Measurements from ENCODE around the gene STK40.
A peak's percentile ranks its signal among the peaks of the same experiment; 100 is the strongest.

STK40 gene

GRCh38 chr1:36397378-36398230 lies 11.9 kb upstream of the STK40 start, which contains the start of gene LSM10:
LSM10 (minus strand) TSS chr1:36397908; CDS start chr1:36394129, 3,779 bp downstream.
- peak; percentile 89 for DNase-seq

- DNase-seq = no peak
These were observed 11.3 kb upstream of the STK40 start for GRCh38 chr1:36397083-36397377.

GRCh38 chr1:36396359-36396758 lies 10.6 kb upstream of the STK40 start:
- DNase-seq = no peak

GRCh38 chr1:36393686-36394085 lies 8.0 kb upstream of the STK40 start:
- DNase-seq = no peak

- no peak for DNase-seq
These were observed 7.1 kb upstream of the STK40 start for GRCh38 chr1:36392836-36393235.

GRCh38 chr1:36391271-36391670 lies 5.5 kb upstream of the STK40 start:
- no peak for DNase-seq

- DNase-seq = no peak
These were observed 4.7 kb upstream of the STK40 start for GRCh38 chr1:36390411-36390810.

- no peak for DNase-seq
These were observed 4.3 kb upstream of the STK40 start for GRCh38 chr1:36389999-36390398.

- DNase-seq = no peak
These were observed 3.5 kb upstream of the STK40 start for GRCh38 chr1:36389261-36389660.

- DNase-seq = no peak
These were observed 1.6 kb upstream of the STK40 start for GRCh38 chr1:36387141-36387949.

- DNase-seq = peak; percentile 80
These were observed 779 bp upstream of the STK40 start for GRCh38 chr1:36386265-36387140.

- DNase-seq = peak; percentile 19
These were observed 948 bp downstream of the STK40 start for GRCh38 chr1:36384542-36385409.

- no peak for DNase-seq
These were observed 2.5 kb downstream of the STK40 start for GRCh38 chr1:36383240-36383639.

GRCh38 chr1:36382669-36383068 lies 3.1 kb downstream of the STK40 start:
- no peak for DNase-seq

GRCh38 chr1:36382231-36382630 lies 3.5 kb downstream of the STK40 start:
- no peak for DNase-seq

- DNase-seq = no peak
These were observed 4.3 kb downstream of the STK40 start for GRCh38 chr1:36381405-36381804.

GRCh38 chr1:36380782-36381181 lies 4.9 kb downstream of the STK40 start:
- no peak for DNase-seq

GRCh38 chr1:36380143-36380619 lies 5.5 kb downstream of the STK40 start:
- no peak for DNase-seq

GRCh38 chr1:36377791-36378492 lies 7.8 kb downstream of the STK40 start:
- DNase-seq = no peak

- DNase-seq = no peak
These were observed 13.1 kb downstream of the STK40 start for GRCh38 chr1:36372617-36373016.

All from stimulated activated CD4-positive, alpha-beta T cell treated with anti-CD3 and anti-CD28 coated beads, Interleukin-12 subunit alpha, Interleukin-12 subunit beta, amount 100 ng/mL, for 4 hours (primary cell).